Kidney (tissue), 14 donors: ENCODE measurements around the gene CNIH2. TPM values are rescaled to one million over a fixed set of nuclear protein-coding genes. Genes with fewer than 3 reads are reported as not detected.

ENCODE experiments used
- DNase-seq, 5 donors: peaks; one replicate each; pipeline ENCODE4 v3.0.0-alpha.2; 2013 to 2020
- FAIRE-seq: peaks from 2 replicates; lab custom pipeline; 2012; peaks lifted over from hg19 to GRCh38; lab: Jason Lieb, UNC
- H3K27ac ChIP-seq, 2 donors: one replicate each; pipeline ENCODE4 v1.7.0; 2013; ENCODE audit warnings: low read depth in 2 of 2, low read length in 2 of 2, inconsistent platforms in 1 of 2
- H3K27me3 ChIP-seq: one replicate; pipeline ENCODE4 v1.7.1; 2013; ENCODE audit warnings: low read length, inconsistent platforms; ENCODE audit not compliant: control insufficient read depth, insufficient read depth
- H3K36me3 ChIP-seq, 3 donors: one replicate each; pipeline versions ENCODE4 v1.7.0 to v1.7.1; 2013; ENCODE audit warnings: low read length in 3 of 3, control low read depth in 1 of 3, inconsistent platforms in 1 of 3; ENCODE audit not compliant: insufficient read depth in 3 of 3, control insufficient read depth in 2 of 3
- H3K4me1 ChIP-seq, 3 donors: one replicate each; pipeline versions ENCODE4 v1.7.0 to v1.7.1; 2013; ENCODE audit warnings: low read length in 3 of 3, inconsistent platforms in 1 of 3, low read depth in 1 of 3; ENCODE audit not compliant: control insufficient read depth in 2 of 3, insufficient read depth in 2 of 3
- H3K4me3 ChIP-seq, 3 donors: one replicate each; pipeline versions ENCODE4 v1.7.0 to v1.8.1; 2013; ENCODE audit warnings: low read length in 3 of 3, control low read depth in 1 of 3, inconsistent platforms in 1 of 3
- H3K9ac ChIP-seq, 3 donors: one replicate each; pipeline versions ENCODE4 v1.7.0 to v1.7.1; 2013; ENCODE audit warnings: low read length in 3 of 3, control low read depth in 1 of 3, inconsistent platforms in 1 of 3
- H3K9me3 ChIP-seq, 3 donors: one replicate each; pipeline versions ENCODE4 v1.7.0 to v1.7.1; 2013; ENCODE audit warnings: low read length in 3 of 3, control low read depth in 1 of 3, inconsistent platforms in 1 of 3; ENCODE audit not compliant: control insufficient read depth in 2 of 3, insufficient read depth in 1 of 3
- CTCF ChIP-seq: IDR thresholded peaks from 3 replicates; pipeline ENCODE4 v1.5.1; 2012; ENCODE audit warnings: mild to moderate bottlenecking, moderate library complexity, borderline replicate concordance; ENCODE audit not compliant: insufficient read depth; ENCODE audit errors: extremely low read depth
- intact Hi-C: fragments of 100-400 bp; cut with DNase I; formaldehyde crosslinking; loops from one replicate; pipeline ENCODE4 v1.11.1; 2022
- polyA plus RNA-seq: library from polyadenylated mRNA; stranded (reverse); fragments of 350-450 nt; fragmentation: Illumina TruSeq; extraction: RNeasy Lipid Tissue Mini Kit (QIAGEN cat#74804); gene quantifications from one replicate; pipeline ENCODE4 v1.2.3, GENCODE V29; 2014; ENCODE audit warnings: low read depth, low replicate concordance; ENCODE audit not compliant: insufficient read depth
- total RNA-seq: library from RNA; stranded (reverse); fragmentation: NEBNext Ultra II Directional; extraction: Animal tissue kit (Norgen Biotek cat#: 25700); gene quantifications from one replicate; pipeline ENCODE4 v1.2.1, GENCODE V29; 2021
- donor health status: control.
- donor health status: control.
- donor health status: control.
- donor health status: control.
- donor health status: control.
- donor health status: DM: yes; HTN: yes; CAD: no.
- donor health status: Normal renal cell carcinoma (clear cell type).

The CNIH2 gene
- total and polyA plus RNA-seq, 2 donors from 2014 or later = 0.63 TPM; not detected in 1

DNA sequence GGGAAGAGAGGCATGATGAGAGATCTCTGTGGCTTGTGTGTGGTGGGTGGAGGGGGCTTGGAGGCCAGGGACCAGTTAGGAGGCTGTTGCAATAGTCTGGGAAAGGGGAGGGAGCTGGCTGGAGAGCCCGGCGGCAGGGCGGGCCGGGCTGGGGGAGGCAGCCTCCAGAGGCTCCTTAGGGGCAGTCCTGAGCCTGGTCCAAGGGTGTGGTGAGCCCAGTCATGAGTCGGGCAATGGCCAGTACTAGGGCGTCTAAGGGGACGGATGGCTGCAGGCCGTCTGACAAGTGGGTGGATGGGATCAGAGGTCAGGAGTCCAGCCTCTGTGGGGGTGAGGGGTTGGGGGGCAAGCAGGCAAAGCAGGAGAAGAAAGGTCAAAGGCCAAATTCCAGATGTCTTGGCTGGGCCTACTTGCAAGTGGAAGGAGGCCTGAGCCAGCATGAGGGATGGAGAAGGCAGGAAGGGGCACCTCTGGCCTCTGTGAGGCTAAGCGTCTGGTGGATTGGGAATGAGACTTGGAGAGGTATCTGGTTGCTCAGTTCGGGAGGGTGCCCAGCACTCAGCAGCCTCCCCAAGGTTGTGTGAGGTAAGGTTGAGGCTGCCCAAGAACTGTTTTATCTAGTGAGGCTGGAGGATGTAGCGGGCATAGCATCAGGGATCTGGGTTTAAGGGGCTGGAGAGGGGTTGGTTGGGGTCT lies 44.9 kb downstream of the CNIH2 start:
- H3K9ac ChIP-seq = no peak overlapping the region
- H3K27ac ChIP-seq = no peak overlapping the region
- H3K27me3 ChIP-seq = no peaks in the 10 kb centered on the region
- no peak for TF ChIP-seq CTCF
- no peak overlapping the region for H3K4me3 ChIP-seq
- no peaks in the 10 kb centered on the region for H3K36me3 ChIP-seq
- DNase-seq (peak in 1 of 5 donors; percentile 89), FAIRE-seq (no peak)
- H3K4me1 ChIP-seq = peaks cover 2 to 16% (median 3%) of the 10 kb centered on the region in 3 donors
- intact Hi-C loops = no loop called here
- H3K9me3 ChIP-seq = no peaks in the 10 kb centered on the region

GRCh38 chr11:66323684-66324083 lies 45.7 kb downstream of the CNIH2 start:
- Histone ChIP-seq H3K9ac (no peak overlapping the region), H3K27ac (no peak overlapping the region), H3K36me3 (no peaks in the 10 kb centered on the region), H3K4me3 (no peak overlapping the region), H3K9me3 (no peaks in the 10 kb centered on the region), H3K4me1 (peaks cover 0 to 19% (median 10%) of the 10 kb centered on the region in 3 donors), H3K27me3 (no peaks in the 10 kb centered on the region)
- no peak for TF ChIP-seq CTCF
- no peak for FAIRE-seq
- no peak for DNase-seq
- intact Hi-C loops = no loop called here

GRCh38 chr11:66324664-66325063 lies 46.7 kb downstream of the CNIH2 start:
- FAIRE-seq = no peak
- intact Hi-C loops = no loop called here
- Histone ChIP-seq H3K27ac (no peak overlapping the region), H3K4me3 (no peak overlapping the region), H3K9me3 (no peaks in the 10 kb centered on the region), H3K27me3 (no peaks in the 10 kb centered on the region), H3K36me3 (no peaks in the 10 kb centered on the region), H3K4me1 (peaks cover 0 to 17% (median 11%) of the 10 kb centered on the region in 3 donors), H3K9ac (no peak overlapping the region)
- no peak for DNase-seq
- no peak for TF ChIP-seq CTCF
